Left renal pelvis (tissue), 4 donors: Measurements from ENCODE around the gene C15orf39. TPM values are rescaled to one million over a fixed set of nuclear protein-coding genes. Genes with fewer than 3 reads are reported as not detected.
"Not testable (repeated sequence)": the region's sequence is repeated elsewhere in the genome, so short reads cannot be mapped to it uniquely, and the experiment has no call there.

Experiments
- DNase-seq, 4 donors: peaks; one replicate each; pipeline ENCODE4 v3.0.0-alpha.2; 2013; ENCODE audit warnings: low read depth in 4 of 4, low spot score in 3 of 4
- polyA plus RNA-seq, 4 donors: library from polyadenylated mRNA; unstranded; fragments of 120-200 nt; gene quantifications; one replicate each; pipeline ENCODE4 v1.2.1, GENCODE V29; 2013; ENCODE audit not compliant: insufficient read length in 4 of 4

C15orf39 gene
- polyA plus RNA-seq, 4 donors = 8.9 to 11.1 (median 9.8) TPM

GRCh38 chr15:75258620-75259343 lies 57.1 kb downstream of the C15orf39 start:
- DNase-seq = not testable (repeated sequence)

GRCh38 chr15:75259873-75260272 lies 58.2 kb downstream of the C15orf39 start:
- DNase-seq = not testable (repeated sequence)

Other genes with a start within 250 kb of the C15orf39 start
- gene RPP25, start 245.1 kb upstream of the C15orf39 start, polyA plus RNA-seq = 1 to 10 TPM; 2.3 to 3.8 (median 2.9) TPM
- gene SCAMP5, start 206.3 kb upstream of the C15orf39 start, polyA plus RNA-seq = 10 to 100 TPM; 17.9 to 29.0 (median 20.8) TPM
- 10 to 100 TPM in 2 of 4 donors, 1 to 10 TPM in 2; 9.0 to 14.1 (median 9.9) TPM for gene PPCDC, start 178.3 kb upstream of the C15orf39 start, polyA plus RNA-seq
- not detected for gene GOLGA6C, start 56.5 kb downstream of the C15orf39 start, polyA plus RNA-seq
- gene GOLGA6D, start 81.0 kb downstream of the C15orf39 start, polyA plus RNA-seq = under 1 TPM in 3 of 4 donors, not detected in 1; 0.21 to 0.32 (median 0.26) TPM
- gene COMMD4, start 134.2 kb downstream of the C15orf39 start, polyA plus RNA-seq = 100 to 1,000 TPM in 1 of 4 donors, 10 to 100 TPM in 3; 57.1 to 109 (median 84.9) TPM
- gene NEIL1, start 145.2 kb downstream of the C15orf39 start, polyA plus RNA-seq = 10 to 100 TPM; 10.3 to 40.2 (median 18.0) TPM
- 100 to 1,000 TPM in 3 of 4 donors, 10 to 100 TPM in 1; 77.1 to 257 (median 145) TPM for gene MAN2C1, start 166.7 kb downstream of the C15orf39 start, polyA plus RNA-seq
- gene SIN3A, start 249.8 kb downstream of the C15orf39 start, polyA plus RNA-seq = 10 to 100 TPM; 51.8 to 62.9 (median 58.7) TPM